Activated naive CD4-positive, alpha-beta T cell treated with Interleukin-2 at 50 U/mL for 16 hours (primary cell): ENCODE results near the gene BCOR.

Experiments
- DNase-seq: peaks from one replicate; pipeline ENCODE4 v3.0.0-alpha.2; 2020

The BCOR gene

DNA sequence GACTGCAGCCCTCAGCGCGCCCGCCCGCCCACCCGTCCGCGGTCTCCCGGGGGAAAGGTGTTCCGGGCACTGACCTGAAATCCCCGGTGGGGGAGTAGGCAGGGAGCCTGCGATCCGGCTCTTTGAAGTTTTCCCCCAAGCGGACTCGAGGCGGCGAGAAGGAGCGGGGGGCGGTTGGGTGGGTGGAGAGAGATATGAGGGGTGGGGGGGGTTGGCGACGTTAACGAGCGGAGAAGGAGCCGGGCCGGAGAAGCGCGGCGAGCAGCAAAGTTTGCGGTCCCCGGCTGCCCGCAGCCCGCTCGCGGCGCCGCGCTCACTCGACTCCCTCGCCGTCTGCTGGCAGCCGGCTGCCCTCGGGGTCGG is 636 bp downstream of the BCOR start:
- DNase-seq, result no peak

DNA sequence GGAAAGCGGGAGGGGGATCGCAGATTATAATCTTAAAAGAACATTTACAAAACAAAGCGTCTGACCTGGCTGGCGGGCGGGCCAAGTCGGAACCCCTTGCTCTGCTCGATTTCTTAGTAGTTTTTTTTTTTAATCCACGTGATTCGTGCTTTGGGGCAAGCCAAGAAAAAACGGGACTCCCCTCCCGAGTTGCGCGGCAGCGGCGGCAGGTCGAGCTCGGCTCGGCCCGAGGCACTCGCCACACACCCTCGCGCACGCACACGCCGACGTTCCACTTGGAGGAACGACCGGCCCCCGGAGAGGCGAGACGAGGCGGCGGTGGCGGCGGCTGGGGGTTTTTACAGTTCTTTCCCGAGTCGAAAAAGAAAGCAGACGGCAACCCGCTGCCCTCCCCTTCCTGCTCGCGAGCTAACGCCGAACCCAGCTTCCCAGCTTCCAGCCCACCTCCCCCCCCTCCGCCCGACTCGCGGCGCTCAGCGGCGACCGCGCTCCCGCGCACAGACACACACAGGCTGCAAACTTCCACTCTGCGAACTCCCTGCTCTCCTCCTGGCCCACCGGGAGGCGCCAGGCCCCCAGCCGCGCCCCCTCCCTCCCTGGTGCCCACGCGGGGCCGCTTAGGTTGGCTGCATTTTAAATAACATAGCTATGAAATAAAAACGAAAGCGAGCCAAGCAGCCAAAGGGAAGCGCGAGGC is 1.2 kb downstream of the BCOR start:
- peak; percentile 75 for DNase-seq

DNA sequence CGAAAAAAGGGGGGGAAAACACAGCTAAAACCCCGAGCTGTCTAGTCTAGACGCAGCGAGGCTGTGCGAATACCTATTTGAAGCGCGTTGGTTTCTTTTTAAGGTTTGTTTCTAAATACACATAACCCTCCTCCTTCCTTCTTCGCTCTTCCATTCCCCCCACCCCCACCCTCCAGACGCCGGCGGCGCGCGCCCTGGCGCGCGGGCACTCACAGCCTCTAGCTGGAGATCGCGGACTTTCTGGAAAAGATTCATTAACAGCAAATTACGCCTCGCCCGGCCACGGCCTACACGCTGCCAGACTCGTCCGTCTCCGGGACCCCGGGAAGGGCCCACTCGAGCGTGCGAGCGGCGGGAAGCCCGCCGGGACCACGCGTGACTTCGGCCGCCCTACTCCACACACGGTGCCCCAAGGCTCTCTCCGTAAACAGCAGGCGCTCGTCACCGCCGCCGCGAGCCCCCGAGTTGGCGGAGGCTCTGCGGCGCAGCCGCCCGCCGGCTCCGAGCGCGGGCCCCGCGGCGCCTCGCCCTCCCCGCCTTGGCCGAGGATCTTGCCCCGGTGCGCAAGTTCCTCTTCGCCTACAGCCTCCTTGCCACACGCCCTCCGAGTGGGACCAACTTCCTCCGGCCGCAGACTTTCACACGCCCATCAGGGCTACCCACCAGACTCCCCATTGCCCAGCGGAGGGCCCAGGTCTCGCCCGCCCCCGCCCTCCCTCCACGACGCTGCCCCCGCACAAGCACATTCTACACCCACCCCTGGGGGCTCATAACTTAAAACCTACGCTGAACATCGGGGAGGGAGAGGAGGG is 2.0 kb downstream of the BCOR start:
- peak; percentile 33 for DNase-seq

DNA sequence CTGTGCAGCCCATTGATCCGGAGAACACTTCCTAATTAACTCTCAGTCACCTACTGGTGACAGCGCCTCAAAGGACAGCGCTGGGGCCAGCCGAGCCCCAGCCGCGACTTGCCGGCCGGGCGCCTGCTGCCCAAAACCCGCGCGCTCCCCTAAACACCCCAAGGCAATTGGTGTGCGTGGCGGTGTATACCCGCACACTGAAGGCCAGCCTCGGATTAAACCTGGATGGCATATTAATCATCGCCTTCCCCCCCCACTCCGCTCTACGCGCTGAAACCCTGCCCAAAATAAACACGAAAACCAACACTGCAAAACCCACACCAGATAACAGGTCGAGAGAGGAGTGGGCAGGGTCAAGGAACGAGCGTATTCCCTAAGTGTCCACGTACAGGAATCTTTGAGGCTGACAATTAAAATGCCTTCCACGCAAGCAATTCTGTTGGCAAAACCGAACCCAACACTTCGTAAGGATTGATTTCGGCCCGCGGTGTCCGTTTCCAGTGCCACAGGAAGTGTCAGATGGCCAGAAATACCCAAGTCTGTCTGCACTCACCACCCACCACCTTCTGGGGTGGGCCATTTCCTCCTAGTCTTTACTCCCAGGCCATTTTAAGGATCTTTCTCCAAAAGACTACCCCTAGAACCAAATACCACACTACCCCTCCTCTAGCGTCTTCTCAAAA is 2.7 kb downstream of the BCOR start:
- no peak for DNase-seq

DNA sequence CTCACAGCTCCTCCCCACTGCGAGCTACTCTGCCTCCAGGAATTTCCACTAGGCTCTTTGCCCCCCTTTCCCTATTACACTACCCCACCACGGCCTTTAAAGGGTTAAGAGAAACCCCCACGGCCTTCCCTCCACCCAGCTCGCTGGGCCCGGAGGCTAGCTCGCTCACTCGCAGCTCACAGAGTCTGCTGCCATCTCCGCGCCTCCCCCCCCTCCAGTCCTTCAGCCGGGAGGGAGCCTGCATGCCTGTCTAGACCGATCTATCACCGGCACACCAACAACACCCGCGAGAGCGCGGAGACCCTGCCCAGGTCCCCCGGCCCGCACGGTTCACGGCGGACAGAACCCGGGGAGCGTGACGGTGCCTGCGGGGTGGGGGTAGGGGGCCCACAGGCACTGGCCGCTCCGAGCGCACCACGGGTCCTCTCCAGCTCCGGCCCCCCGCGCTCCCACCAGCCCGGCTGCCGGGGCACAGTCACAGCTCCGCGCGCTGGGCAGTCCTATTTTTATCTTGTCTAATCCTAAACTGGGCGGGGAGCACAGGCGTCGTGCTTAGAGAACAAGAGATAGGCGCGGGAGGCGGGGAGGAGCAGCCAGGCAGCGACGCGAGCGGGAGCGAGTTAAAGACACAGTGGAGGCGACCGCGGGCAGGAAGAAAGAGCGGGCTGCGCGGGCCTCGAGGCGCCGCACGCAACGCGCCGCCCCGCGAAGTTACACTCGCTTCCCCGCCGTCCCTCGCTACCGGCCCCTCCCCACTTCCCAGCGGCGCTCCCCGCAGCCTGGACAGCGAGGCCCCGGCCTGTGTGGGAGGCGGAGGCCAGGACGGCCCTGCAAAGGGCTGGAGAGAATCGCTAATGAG is 3.5 kb downstream of the BCOR start:
- DNase-seq, result peak; percentile 32

DNA sequence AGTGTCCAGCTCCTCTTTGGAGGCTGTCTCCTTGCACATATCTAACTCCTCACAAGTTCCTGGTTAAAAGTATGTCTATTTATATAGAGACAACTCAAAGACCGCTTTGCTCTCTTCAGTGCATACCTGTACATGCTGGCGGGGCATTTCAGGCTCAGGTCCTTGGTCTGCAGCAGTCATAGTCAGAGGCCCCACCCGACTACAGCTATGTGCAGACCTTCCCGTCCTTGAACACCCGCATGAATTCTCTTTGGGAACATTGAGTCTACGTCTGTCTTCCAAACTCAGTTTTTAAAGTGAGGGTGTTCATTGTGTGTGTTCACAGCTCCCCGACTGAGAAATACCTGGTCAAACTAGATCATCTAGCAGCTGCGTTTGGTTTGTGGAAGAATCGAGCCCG is 4.2 kb downstream of the BCOR start:
- DNase-seq, result no peak

DNA sequence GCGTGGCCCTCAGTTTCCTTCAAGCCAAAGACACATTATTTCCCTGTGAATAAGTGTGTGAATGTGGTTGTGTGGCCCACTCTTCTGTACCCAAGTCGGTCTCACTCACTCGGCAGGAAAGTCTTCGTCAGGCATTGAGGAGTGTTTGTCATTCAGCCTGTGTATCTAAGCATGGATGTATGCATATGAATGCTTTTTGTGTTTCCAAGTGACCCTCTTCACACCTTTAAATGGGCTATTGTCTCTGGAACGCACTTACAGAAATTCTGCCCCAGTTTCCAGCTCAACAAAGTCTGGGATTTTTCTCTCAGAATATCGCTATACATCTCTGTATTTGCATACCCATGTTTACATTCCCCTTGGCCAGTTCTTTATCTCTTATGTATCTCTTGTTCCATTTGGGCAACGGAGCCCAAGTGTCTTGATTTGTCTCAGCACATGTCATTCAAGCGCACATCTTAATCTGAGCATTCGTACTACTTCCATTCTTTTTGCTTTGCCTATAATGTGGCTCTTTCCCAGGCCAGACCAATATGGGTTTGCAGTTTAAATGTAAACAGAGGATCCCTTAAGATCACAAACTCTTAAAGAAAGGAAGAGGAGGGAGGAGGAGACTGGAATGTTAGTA is 4.8 kb downstream of the BCOR start:
- no peak for DNase-seq

DNA sequence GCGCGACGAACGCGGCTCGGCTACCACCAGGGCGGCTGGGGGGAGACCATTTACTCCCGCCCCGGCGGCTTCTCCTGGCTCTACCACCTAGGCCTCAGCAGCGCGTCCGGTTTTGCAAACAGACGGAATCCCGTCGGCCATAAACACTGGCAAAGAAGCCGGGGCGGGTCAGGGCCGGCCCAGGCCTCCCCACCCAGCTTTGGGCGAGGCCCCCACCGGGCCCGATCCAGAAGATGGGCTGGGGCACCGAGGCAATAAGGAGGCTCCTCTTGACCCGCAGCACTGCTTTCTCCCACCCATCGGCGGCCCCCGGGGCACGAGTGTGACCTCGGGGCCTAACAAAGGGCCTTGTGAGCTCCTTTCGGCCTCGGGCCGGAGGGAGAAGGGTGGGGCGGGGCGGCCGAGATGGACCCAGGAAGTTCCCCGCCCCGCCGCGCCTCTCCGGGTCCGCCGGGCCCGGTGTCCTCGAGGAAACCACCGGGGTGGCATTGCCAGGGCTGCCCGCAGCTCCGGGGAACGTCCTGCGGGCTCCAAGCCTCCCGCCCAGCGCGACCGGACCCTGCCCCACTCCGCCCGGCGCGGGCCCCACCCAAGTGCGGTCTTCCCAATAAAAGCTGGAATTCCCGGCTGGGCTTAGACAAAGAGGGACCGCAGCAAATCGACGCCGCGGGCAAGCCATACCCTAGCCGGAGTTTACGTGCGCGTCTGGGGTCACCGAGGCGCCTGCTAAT is 5.9 kb downstream of the BCOR start:
- no peak for DNase-seq

DNA sequence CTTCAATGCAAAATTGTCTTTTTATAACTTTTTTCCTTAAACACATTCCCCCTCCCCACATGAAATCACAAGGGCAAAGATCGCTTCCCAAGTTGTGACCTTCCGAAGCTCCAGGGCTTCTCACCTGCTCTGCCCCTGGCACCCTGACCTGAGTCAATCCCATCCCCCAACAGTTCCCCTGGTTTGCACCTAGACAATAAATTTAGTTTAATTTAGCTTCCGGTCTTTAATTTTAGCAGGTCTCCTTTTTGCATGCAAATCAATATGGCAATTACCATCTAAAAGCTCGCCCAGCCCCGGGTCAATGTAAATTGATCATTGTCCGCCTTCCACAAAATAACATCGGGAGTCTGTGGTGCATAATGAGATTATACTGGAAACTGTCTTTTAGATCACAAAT is 6.8 kb downstream of the BCOR start:
- no peak for DNase-seq

DNA sequence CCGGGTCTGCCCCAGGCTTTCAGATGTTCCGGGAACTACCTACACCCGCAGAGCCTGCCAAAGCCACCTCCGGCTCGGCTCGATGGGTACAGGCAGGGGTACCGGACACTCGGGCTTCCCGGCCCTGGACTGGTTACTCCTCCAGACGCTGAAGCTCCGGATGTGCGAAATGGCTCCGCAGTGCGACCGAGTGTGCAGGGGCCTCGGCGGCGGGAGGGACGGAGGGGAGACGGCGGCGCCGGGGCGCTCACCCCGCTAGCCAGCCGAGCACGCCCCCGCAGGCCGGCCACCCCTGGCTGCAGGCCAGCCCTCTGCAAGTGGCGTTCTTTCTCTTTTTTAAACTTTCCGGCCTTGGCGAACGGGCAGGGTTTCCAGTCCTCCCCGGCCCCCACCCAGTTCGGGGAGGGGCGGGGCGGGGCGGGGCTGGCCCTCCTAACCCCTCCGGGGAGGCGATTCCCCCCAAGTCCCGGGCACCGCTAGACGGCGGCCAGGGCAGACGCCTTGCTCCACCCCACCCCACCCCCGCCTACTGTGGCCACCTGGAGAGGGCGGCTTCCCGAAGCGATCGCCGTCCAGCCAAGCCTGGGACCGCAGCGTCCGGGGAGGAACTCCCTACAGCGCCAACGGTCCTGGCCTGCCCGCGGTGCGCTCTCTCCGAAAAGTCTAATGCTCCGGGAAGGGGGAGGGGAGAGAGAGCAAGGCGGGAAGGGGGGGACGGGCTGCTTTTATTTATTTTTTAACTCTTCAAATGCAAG is 7.5 kb downstream of the BCOR start:
- no peak for DNase-seq

DNA sequence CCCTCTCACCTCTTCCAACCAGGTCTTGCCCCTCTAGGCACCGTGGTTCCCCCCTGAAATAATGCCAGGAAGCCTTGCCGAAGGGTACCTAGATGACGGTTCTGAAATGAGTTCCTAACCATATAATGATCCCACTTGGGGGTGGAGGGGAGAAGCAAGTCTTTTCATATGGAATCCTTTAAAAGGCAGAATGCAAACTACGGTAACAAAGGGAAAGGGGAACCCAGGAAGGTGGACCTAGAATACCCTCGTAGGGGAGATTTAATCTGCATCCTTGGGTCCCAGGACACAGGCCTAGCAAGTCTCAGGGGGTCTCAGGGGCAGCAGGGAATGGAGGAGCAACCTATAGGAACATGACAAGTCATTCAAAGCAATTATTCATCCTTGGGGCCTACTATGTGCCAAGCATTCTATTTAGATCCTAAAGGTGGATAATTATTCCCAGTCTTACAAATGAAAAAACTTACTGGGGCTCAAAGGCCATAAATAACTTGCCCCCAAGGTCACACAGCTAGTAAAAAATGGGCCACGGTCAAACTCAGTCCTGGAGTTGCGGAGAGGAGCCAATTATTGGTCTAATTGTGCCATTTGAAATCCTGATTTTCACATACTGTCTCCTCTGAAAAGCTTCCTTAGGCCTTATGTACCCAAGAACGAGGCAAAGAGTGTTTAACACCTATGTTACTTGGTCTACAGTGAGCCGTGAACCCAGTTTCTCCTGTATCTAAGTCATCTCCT is 8.8 kb downstream of the BCOR start:
- DNase-seq, result no peak

DNA sequence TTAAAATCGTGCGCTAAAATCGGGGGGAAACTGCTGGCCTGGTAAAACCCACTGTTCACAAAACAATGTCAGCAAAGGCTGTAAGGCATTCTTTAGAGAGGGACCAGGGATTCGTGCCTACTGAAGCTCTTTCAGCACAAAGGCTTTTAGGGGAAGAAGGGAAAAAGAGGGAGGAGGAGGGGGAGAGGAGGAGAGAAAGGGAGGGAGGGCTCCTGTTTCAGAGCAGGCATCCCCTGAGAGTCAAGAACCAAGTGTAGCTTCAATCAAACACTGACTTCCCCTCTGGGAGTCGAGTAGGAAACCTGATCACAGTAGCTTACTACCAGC is 9.5 kb downstream of the BCOR start:
- DNase-seq, result no peak

DNA sequence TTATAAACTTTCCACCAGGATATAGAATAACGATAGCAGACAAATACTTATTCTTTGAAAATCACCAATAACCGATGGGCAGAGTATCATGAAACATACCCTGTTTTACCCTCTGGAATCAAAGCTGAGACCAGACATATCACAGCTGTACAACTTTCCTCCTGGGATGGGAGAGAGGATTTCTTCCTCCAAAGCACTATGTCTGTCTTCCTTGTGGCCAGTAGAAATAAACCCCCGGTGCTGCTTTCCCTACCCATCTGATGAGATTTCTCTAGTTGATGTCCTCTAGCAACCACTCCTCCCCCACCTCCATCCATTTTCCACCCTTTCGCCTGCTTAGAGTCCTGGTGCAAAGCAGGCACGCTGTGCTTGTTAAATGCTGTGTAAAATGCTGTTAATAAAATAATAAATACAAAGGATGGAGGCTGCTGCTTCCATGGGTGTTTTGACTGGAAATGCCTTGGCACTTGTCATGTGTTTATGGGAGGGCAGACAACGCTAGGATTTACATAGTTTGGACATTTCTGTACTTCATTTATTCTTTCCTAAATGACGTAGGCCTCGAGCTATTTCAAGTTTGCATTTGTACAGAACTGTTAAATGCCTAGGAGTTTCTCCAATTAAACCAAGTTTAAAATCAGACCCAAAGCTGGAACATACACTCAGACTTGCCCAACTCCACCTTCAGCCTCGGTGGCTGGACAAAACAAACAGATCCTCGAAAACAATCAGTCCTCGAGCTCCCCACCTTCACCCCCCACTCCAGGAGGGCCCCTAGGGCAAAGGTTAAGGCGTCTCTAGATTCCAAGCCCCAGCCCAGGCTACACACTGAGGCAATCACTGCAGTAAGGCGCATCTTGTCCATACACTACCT is 10.1 kb downstream of the BCOR start:
- DNase-seq, result no peak

DNA sequence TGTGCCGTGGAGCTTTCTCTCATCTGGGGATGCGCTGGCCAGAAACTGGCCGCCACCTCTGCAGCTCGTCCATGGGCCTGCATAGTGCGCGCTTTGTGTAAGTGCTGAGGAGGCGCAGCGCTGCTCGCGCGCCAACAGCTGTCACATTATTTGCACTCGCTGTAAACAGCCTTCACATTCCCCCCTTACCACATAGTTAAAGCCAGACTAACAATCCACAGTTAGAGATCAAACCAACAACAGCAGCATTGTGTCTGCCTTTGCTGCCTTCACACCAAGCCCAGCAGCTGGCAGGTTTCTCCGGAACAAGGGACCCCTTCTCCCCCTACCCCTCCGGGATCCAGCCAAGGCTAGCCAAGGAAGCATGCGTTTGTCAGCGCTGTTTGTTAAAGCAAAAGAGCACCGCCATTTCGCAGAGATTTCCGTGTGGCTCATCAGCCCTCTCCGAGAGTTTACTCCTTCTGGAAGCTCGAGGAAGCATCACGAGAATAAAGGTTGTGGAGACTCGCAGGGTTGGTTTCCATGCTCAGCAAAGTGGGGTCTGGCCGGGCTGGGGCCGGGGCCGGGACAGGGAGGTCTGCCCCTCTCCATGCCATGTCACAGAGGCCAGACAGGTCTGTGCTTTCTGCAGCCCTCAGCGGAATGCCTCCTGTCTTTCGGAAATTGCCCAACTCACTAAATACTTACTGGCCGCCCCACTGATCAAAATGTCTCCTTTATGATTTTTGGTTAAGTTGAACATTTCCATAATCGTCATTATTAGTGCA is 11.0 kb downstream of the BCOR start:
- no peak for DNase-seq

DNA sequence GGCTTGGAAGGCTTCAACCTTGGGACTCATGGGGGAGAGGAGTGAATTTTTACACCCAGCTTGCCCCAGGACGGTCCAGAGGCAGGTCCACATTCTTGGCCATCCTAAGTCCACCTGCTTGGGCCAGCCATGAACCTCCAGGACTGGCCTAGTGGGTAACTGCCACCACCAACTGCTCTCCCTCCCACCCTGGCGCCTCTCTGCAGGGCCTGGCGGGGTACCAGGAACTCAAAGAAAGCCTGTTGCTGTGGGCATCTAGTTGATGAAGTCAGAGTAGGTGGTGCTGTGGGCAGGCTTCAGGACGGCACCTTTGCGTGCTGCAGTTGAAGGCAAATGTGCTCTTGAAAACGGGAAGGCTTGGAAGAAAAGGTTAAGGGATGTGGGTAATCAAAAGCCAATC is 12.0 kb downstream of the BCOR start:
- DNase-seq, result no peak

DNA sequence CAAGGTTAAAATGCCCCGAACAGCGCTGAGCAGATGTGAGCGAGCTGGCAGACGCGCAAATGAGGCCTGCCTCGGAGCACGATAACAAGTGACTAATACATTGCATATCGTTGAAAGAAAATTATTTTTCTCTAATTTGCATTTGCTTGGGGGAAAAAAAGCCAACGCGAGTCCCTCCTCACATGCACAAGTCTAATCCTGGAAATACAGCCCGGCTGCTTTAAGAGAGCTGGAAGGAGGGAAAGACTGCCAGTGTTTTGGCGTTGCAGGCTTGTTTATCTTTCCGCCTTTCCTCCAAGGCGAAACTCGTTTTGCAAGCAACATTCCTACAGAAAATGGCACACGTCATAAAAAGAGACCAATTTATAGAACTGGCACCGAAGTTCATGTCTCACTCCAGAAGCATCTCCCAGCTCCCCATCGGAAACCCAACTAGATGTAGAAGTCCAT is 12.6 kb downstream of the BCOR start:
- no peak for DNase-seq

DNA sequence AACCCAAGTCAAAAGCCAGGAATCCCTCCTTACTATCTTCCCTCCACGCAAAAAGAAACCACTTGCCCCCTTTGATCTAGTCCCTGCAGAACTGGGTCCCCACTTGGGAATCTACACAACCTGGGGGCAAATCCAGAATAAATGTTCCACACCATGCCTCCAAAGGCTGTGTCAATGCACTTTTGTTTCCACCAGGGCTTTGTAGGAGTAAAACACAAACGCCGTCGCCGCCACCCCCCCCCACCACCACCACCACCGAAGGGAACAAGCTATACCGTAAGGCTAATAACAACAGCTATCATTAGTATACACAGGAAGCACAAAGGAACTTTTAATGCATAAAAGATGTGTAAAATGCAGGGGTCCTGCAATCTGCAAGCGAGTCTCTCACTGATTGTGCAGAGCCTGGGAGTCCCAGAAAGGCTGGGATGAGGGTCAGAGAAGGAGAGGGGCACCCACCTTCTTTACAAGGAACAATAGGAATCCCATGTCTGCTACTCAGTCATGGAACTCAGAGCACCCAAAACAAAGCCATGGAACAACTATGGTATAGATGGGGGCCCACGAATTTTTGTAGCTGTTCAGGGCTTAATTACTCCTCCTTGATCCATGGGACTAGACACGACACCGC is 13.2 kb downstream of the BCOR start:
- DNase-seq, result no peak

DNA sequence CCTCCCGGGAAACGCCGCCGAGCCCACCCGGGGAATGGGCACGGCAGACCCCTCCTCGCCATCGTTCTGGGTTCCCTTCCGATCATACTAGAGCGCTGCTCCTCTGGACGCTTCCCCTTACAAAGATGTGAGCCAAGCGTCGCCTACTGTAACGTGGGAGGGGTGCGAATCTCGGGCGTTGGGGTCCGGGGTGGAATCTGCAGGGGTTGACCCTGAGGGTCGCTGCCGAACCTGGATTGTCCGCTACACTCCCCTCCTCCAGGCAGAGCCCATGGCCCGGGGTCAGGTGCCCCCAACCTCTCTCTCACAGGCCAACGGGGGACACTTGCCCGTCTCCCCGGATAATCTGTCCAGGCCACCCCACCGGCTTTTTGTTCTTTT is 13.8 kb downstream of the BCOR start:
- DNase-seq, result no peak
